GM21717 (cell line): ENCODE results near the gene LPCAT3.
"Not testable (repeated sequence)": the region's sequence is repeated elsewhere in the genome, so short reads cannot be mapped to it uniquely, and the experiment has no call there.

Experiments used
- ATAC-seq: cut with Tn5 transposase; IDR thresholded peaks from one replicate; pipeline ENCODE4 v1.9.1; 2021; ENCODE audit warnings: mild to moderate bottlenecking, moderate library complexity; ENCODE audit not compliant: unreplicated experiment

LPCAT3 gene

GRCh38 chr12:7038591-7038990 is 20.3 kb upstream of the LPCAT3 start:
- ATAC-seq: no peak

- ATAC-seq: not testable (repeated sequence)
Observed at GRCh38 chr12:7037411-7037810, 19.1 kb upstream of the LPCAT3 start.

GRCh38 chr12:7035463-7035862 is 17.2 kb upstream of the LPCAT3 start:
- ATAC-seq: no peak

GRCh38 chr12:7034464-7034863 is 16.2 kb upstream of the LPCAT3 start:
- ATAC-seq: no peak

GRCh38 chr12:7032990-7033389 is 14.7 kb upstream of the LPCAT3 start:
- ATAC-seq: no peak

GRCh38 chr12:7031306-7031705 is 13.0 kb upstream of the LPCAT3 start:
- no peak for ATAC-seq

GRCh38 chr12:7026854-7027253 is 8.6 kb upstream of the LPCAT3 start:
- no peak for ATAC-seq

- no peak for ATAC-seq
Observed at GRCh38 chr12:7023114-7023513, 4.8 kb upstream of the LPCAT3 start.

GRCh38 chr12:7021956-7022355 is 3.7 kb upstream of the LPCAT3 start:
- ATAC-seq: no peak

GRCh38 chr12:7019043-7019569 is 830 bp upstream of the LPCAT3 start:
- ATAC-seq: no peak

- peak; percentile 12 for ATAC-seq
Observed at GRCh38 chr12:7017870-7018349, 366 bp downstream of the LPCAT3 start.

- no peak for ATAC-seq
Observed at GRCh38 chr12:7016958-7017571, 1.2 kb downstream of the LPCAT3 start.

GRCh38 chr12:7015555-7016370 is 2.5 kb downstream of the LPCAT3 start:
- ATAC-seq: no peak

- no peak for ATAC-seq
Observed at GRCh38 chr12:7013101-7013500, 5.2 kb downstream of the LPCAT3 start.

- no peak for ATAC-seq
Observed at GRCh38 chr12:7012024-7012607, 6.2 kb downstream of the LPCAT3 start.

- ATAC-seq: not testable (repeated sequence)
Observed at GRCh38 chr12:7011398-7011797, 6.9 kb downstream of the LPCAT3 start.

GRCh38 chr12:7009512-7009911 is 8.8 kb downstream of the LPCAT3 start:
- no peak for ATAC-seq

- ATAC-seq: no peak
Observed at GRCh38 chr12:7008864-7009263, 9.4 kb downstream of the LPCAT3 start.

GRCh38 chr12:7006639-7007038 is 11.6 kb downstream of the LPCAT3 start:
- ATAC-seq: no peak

GRCh38 chr12:7005311-7005710 is 13.0 kb downstream of the LPCAT3 start:
- ATAC-seq: no peak

- ATAC-seq: no peak
Observed at GRCh38 chr12:7004840-7005239, 13.4 kb downstream of the LPCAT3 start.
